ENCODE data around the gene AJM1. TPM values are rescaled to one million over a fixed set of nuclear protein-coding genes. Genes with fewer than 3 reads are reported as not detected.

The AJM1 gene
- total RNA-seq, 4 donors from 2014 or later = 0.72 to 2.5 (median 0.78) TPM

GRCh38 chr9:136849960-136850865, 7.9 kb downstream of the AJM1 start:
- TF ChIP-seq CTCF (IDR thresholded peaks at IDR 0.05) = no peak
- ATAC-seq (ENCODE audit: low FRiP score) (no peak), DNase-seq (ENCODE audit: low spot score) (no peak)

GRCh38 chr9:136850866-136851775, 8.8 kb downstream of the AJM1 start:
- no peak for ATAC-seq (ENCODE audit: low FRiP score)
- no peak for DNase-seq (ENCODE audit: low spot score)
- no peak for TF ChIP-seq CTCF (IDR thresholded peaks at IDR 0.05)

- DNase-seq (ENCODE audit: low spot score) (no peak), ATAC-seq (ENCODE audit: low FRiP score) (no peak)
- no peak for TF ChIP-seq CTCF (IDR thresholded peaks at IDR 0.05)
These were observed 9.8 kb downstream of the AJM1 start, which contains the start of gene MAMDC4 for GRCh38 chr9:136851941-136852663. Gene MAMDC4, plus strand, starts transcription at chr9:136852346. Its CDS starts 71 bp downstream, at chr9:136852417.

- DNase-seq (ENCODE audit: low spot score) (no peak), ATAC-seq (ENCODE audit: low FRiP score) (no peak)
- no peak for TF ChIP-seq CTCF (IDR thresholded peaks at IDR 0.05)
These were observed 10.7 kb downstream of the AJM1 start for GRCh38 chr9:136852664-136853595.

GRCh38 chr9:136853596-136854112, 11.4 kb downstream of the AJM1 start:
- TF ChIP-seq CTCF (IDR thresholded peaks at IDR 0.05) = no peak
- ATAC-seq (ENCODE audit: low FRiP score) (no peak), DNase-seq (ENCODE audit: low spot score) (no peak)
